Cardiac fibroblast (primary cell): Measurements from ENCODE around the gene TBCA.

ENCODE experiments used
- DNase-seq, 2 donors: peaks; one replicate each; pipeline versions ENCODE4 v3.0.0 to v3.0.0-alpha.2; 2010; ENCODE audit warnings: low read depth in 2 of 2
- H3K4me3 ChIP-seq, 2 donors: replicated peaks in 1 of 2; 1 replicate in 1 of 2; 2 replicates in 1 of 2; pipeline ENCODE4 v1.5.1; 2011; ENCODE audit warnings: low read depth in 2 of 2, low read length in 2 of 2, mild to moderate bottlenecking in 2 of 2, moderate library complexity in 1 of 2
- CTCF ChIP-seq: IDR thresholded peaks from one replicate; pipeline ENCODE4 v1.5.1; 2011; ENCODE audit warnings: low read depth, mild to moderate bottlenecking, low read length, inconsistent platforms

TBCA gene

GRCh38 chr5:77775790-77776553, at the start of gene TBCA:
Gene TBCA, minus strand, starts transcription at chr5:77776339. Its CDS starts 82 bp downstream, at chr5:77776257.
- TF ChIP-seq CTCF: no peak
- DNase-seq: peak; percentile 89 to 97
- H3K4me3 ChIP-seq: peak within 1 kb of the TSS; percentile 66 to 67

GRCh38 chr5:77824981-77825380, 48.8 kb upstream of the TBCA start:
- no peak for TF ChIP-seq CTCF
- DNase-seq: no peak
- H3K4me3 ChIP-seq: no peak overlapping the region

GRCh38 chr5:77816686-77817085, 40.5 kb upstream of the TBCA start:
- H3K4me3 ChIP-seq: no peak overlapping the region

GRCh38 chr5:77812926-77813589, 36.9 kb upstream of the TBCA start:
- DNase-seq: no peak
- TF ChIP-seq CTCF: no peak
- no peak overlapping the region for H3K4me3 ChIP-seq

More at GRCh38 chr5:77816686-77817085, 40.5 kb upstream of the TBCA start:
- DNase-seq: no peak
- TF ChIP-seq CTCF: no peak

- no peak overlapping the region for H3K4me3 ChIP-seq
- no peak for TF ChIP-seq CTCF
- DNase-seq: no peak
These were observed 30.2 kb upstream of the TBCA start for GRCh38 chr5:77806213-77806843.

- DNase-seq: no peak
- no peak for TF ChIP-seq CTCF
- H3K4me3 ChIP-seq: no peak overlapping the region
These were observed 22.3 kb upstream of the TBCA start for GRCh38 chr5:77798456-77798855.
